HG03097 (cell line): ENCODE measurements around the gene TEX29.

ENCODE experiments used
- ATAC-seq: cut with Tn5 transposase; IDR thresholded peaks from one replicate; pipeline ENCODE4 v1.9.1; 2021; ENCODE audit not compliant: unreplicated experiment, low FRiP score

TEX29 gene

GRCh38 chr13:111389621-111390521 is 69.4 kb downstream of the TEX29 start:
- ATAC-seq: no peak

GRCh38 chr13:111390522-111391270 is 70.3 kb downstream of the TEX29 start:
- no peak for ATAC-seq

GRCh38 chr13:111392486-111392885 is 72.0 kb downstream of the TEX29 start:
- ATAC-seq: no peak

DNA sequence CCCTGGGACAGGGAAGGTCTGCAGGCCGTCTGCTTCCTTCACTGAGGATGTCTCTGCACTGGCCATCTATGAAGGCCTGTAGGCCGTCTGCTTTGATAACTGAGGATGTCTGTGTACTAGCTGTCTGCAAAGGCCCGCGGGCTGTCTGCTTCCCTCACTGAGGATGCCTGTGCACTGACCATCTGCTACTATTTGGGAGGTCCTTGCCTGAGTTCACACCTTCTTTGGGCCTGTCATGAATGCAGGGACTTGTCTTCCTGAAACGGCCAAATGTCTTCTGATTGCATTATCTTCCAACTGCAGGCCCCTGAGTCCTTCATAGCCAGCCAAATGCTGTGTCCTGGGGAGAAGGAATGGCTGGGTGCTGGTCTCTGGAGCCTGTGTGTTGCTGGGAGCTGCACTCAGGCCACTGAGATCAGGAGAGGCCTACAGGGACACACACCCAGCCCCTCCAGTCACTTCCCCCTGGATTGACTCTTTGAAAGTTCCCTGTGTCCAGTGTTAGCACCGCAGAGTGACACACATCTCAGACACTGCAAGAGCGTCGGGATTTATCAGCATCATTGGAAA is 72.9 kb downstream of the TEX29 start:
- ATAC-seq: no peak
